CD14-positive monocyte (primary cell): ENCODE data around the gene VAV2. TPM values are rescaled to one million over a fixed set of nuclear protein-coding genes. Genes with fewer than 3 reads are reported as not detected.

Experiments used
- DNase-seq, 3 donors: peaks; one replicate each; pipeline ENCODE4 v3.0.0-alpha.2; 2011 to 2022
- H2AFZ ChIP-seq: 2 replicates; pipeline ENCODE4 v1.6.0; 2012; ENCODE audit warnings: mild to moderate bottlenecking, low read depth, low read length, inconsistent platforms; ENCODE audit not compliant: insufficient read depth, poor library complexity, severe bottlenecking
- H3K27ac ChIP-seq, 2 donors: 1 replicate in 1 of 2; 2 replicates in 1 of 2; pipeline ENCODE4 v1.5.1; 2012 to 2013; ENCODE audit warnings: low read length in 2 of 2, control low read depth in 1 of 2, inconsistent platforms in 1 of 2, low read depth in 1 of 2, mild to moderate bottlenecking in 1 of 2
- H3K27me3 ChIP-seq, 2 donors: one replicate each; pipeline versions ENCODE4 v1.6.0 to v1.6.1; 2011 to 2013; ENCODE audit warnings: low read length in 2 of 2; ENCODE audit not compliant: control insufficient read depth in 2 of 2, insufficient read depth in 2 of 2
- H3K36me3 ChIP-seq, 2 donors: replicated peaks in 1 of 2; 1 replicate in 1 of 2; 2 replicates in 1 of 2; pipeline versions ENCODE4 v1.5.1 to v1.6.1; 2012 to 2013; ENCODE audit warnings: low read length in 2 of 2, control low read depth in 1 of 2, inconsistent platforms in 1 of 2, mild to moderate bottlenecking in 1 of 2; ENCODE audit not compliant: insufficient read depth in 2 of 2, control insufficient read depth in 1 of 2
- H3K4me1 ChIP-seq, 2 donors: 1 replicate in 1 of 2; 2 replicates in 1 of 2; pipeline versions ENCODE4 v1.5.1 to v1.6.1; 2012 to 2013; ENCODE audit warnings: low read length in 2 of 2, control low read depth in 1 of 2, inconsistent platforms in 1 of 2, mild to moderate bottlenecking in 1 of 2, moderate library complexity in 1 of 2; ENCODE audit not compliant: insufficient read depth in 2 of 2, control insufficient read depth in 1 of 2
- H3K4me2 ChIP-seq: replicated peaks from 2 replicates; pipeline ENCODE3; 2012; ENCODE audit warnings: low read length, moderate library complexity, mild to moderate bottlenecking; ENCODE audit not compliant: poor library complexity, severe bottlenecking; ENCODE audit errors: extremely low read depth
- H3K4me3 ChIP-seq, 3 experiments: fragments of 200-600 bp in 1 of 3; sonication (generic) in 1 of 3; replicated peaks in 1 of 3; 1 replicate in 2 of 3; 2 replicates in 1 of 3; pipeline ENCODE4 v1.5.1; 2011 to 2013; ENCODE audit warnings: low read length in 3 of 3, mild to moderate bottlenecking in 3 of 3, control low read depth in 2 of 3, low read depth in 2 of 3, inconsistent platforms in 1 of 3, moderate library complexity in 1 of 3
- H3K79me2 ChIP-seq: 2 replicates; pipeline ENCODE4 v1.6.0; 2012; ENCODE audit warnings: mild to moderate bottlenecking, control low read depth, inconsistent platforms, low read length, moderate library complexity; ENCODE audit not compliant: insufficient read depth
- H3K9ac ChIP-seq: 2 replicates; pipeline ENCODE4 v1.6.0; 2017; ENCODE audit warnings: low read length, mild to moderate bottlenecking; ENCODE audit not compliant: insufficient read depth, poor library complexity, severe bottlenecking
- H3K9me3 ChIP-seq, 2 donors: replicated peaks in 1 of 2; 1 replicate in 1 of 2; 2 replicates in 1 of 2; pipeline versions ENCODE4 v1.5.1 to v1.6.1; 2012 to 2013; ENCODE audit warnings: low read length in 2 of 2, control low read depth in 1 of 2; ENCODE audit not compliant: control insufficient read depth in 1 of 2, insufficient read depth in 1 of 2
- H4K20me1 ChIP-seq: 2 replicates; pipeline ENCODE4 v1.6.0; 2012; ENCODE audit warnings: mild to moderate bottlenecking, low read length, control low read depth, moderate library complexity; ENCODE audit not compliant: insufficient read depth
- H3K27ac Mint-ChIP-seq, 7 donors: one replicate each; pipeline ENCODE4 v1.8.0; 2020; ENCODE audit warnings: mild to moderate bottlenecking in 7 of 7, mixed read lengths in 7 of 7, moderate library complexity in 6 of 7, inconsistent platforms in 2 of 7
- H3K27me3 Mint-ChIP-seq, 3 donors: one replicate each; pipeline ENCODE4 v1.8.0; 2021 to 2022; ENCODE audit warnings: low read depth in 3 of 3, mild to moderate bottlenecking in 3 of 3, mixed read lengths in 3 of 3, moderate library complexity in 3 of 3, inconsistent platforms in 1 of 3
- H3K36me3 Mint-ChIP-seq, 2 donors: one replicate each; pipeline ENCODE4 v1.8.0; 2020; ENCODE audit warnings: mixed read lengths in 2 of 2, inconsistent platforms in 1 of 2, mild to moderate bottlenecking in 1 of 2
- H3K4me1 Mint-ChIP-seq: one replicate; pipeline ENCODE4 v1.8.0; 2020; ENCODE audit warnings: mild to moderate bottlenecking, mixed read lengths
- H3K4me3 Mint-ChIP-seq, 2 donors: one replicate each; pipeline ENCODE4 v1.8.0; 2020; ENCODE audit warnings: mild to moderate bottlenecking in 2 of 2, mixed read lengths in 2 of 2, moderate library complexity in 1 of 2
- H3K9me3 Mint-ChIP-seq, 7 donors: one replicate each; pipeline ENCODE4 v1.8.0; 2020 to 2022; ENCODE audit warnings: mixed read lengths in 7 of 7, mild to moderate bottlenecking in 6 of 7, moderate library complexity in 6 of 7, inconsistent platforms in 2 of 7
- WGBS: methylation state at CpG from one replicate; pipeline ENCODE4 v1.1.5; 2013; ENCODE audit warnings: missing lambda C conversion rate; ENCODE audit not compliant: insufficient coverage; 5-methylcytosine and 5-hydroxymethylcytosine counted together
- intact Hi-C, 2 donors: fragments of 100-400 bp; cut with micrococcal nuclease; formaldehyde crosslinking; loops; one replicate each; pipeline versions ENCODE4 v1.15.0 to v1.15.1; 2023
- polyA plus RNA-seq, 3 donors: library from polyadenylated mRNA; depleted of rRNA in 1 of 3; unstranded in 2 of 3; stranded (reverse) in 1 of 3; fragments of 300-500 nt in 2 of 3; fragments of >200 nt in 1 of 3; fragmentation: Illumina TruSeq in 2 of 3; gene quantifications; 1 replicate in 2 of 3; 2 replicates in 1 of 3; pipeline ENCODE4 v1.2.3, GENCODE V29; 2012 to 2021
- TF ChIP-seq, protein P1 (sequence below): fragments of 200-600 bp; IDR thresholded peaks from one replicate; pipeline ENCODE4 v1.8.0; 2022; ENCODE audit warnings: antibody characterized with exemption, mild to moderate bottlenecking

The VAV2 gene
- polyA plus RNA-seq, 3 donors, result 2.3 to 13.6 (median 2.3) TPM

DNA sequence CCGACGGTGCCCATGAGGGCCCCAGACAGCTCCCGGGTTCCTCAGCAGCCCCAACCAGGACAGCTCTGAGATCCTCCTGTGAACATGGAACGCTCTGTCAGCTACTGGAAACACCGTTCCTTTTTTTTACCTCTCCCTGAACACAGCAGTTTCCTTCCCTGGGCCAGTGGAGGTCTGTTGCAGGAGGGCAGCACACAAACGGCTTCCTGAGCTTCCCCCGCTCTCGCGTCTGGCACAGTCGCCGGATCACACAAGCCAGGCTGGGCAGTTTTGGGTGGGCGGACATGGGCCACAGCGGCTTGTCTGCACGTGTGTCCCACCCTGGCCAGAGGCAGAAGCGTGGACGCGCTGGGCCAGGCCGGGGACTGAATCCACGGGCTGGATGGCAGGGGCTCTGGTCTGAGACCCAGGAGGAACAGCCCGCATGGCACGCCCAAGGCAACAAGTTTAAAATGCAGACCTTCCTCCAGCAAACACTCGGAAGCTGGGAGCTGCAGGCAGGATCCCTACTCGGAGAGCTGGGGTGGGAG is 147.2 kb downstream of the VAV2 start:
- Mint-ChIP-seq H3K27me3 (peaks cover 0 to 5% (median 4%) of the 10 kb centered on the region in 3 donors), H3K4me1 (peaks cover 48% of the 10 kb centered on the region), H3K9me3 (peaks cover 0 to 2% (median 0%) of the 10 kb centered on the region in 7 donors), H3K36me3 (peaks cover 15 to 21% of the 10 kb centered on the region in 2 donors), H3K27ac (peak overlapping the region; percentile 96 to 99 (median 98)), H3K4me3 (peak overlapping the region; percentile 75 to 88)
- peaks cover 38 to 44% of the 10 kb centered on the region in 2 donors for H3K4me1 ChIP-seq
- H3K9me3 ChIP-seq, result no peaks in the 10 kb centered on the region
- TF ChIP-seq, protein P1, sequence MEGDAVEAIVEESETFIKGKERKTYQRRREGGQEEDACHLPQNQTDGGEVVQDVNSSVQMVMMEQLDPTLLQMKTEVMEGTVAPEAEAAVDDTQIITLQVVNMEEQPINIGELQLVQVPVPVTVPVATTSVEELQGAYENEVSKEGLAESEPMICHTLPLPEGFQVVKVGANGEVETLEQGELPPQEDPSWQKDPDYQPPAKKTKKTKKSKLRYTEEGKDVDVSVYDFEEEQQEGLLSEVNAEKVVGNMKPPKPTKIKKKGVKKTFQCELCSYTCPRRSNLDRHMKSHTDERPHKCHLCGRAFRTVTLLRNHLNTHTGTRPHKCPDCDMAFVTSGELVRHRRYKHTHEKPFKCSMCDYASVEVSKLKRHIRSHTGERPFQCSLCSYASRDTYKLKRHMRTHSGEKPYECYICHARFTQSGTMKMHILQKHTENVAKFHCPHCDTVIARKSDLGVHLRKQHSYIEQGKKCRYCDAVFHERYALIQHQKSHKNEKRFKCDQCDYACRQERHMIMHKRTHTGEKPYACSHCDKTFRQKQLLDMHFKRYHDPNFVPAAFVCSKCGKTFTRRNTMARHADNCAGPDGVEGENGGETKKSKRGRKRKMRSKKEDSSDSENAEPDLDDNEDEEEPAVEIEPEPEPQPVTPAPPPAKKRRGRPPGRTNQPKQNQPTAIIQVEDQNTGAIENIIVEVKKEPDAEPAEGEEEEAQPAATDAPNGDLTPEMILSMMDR, result no peak
- peak in 2 of 3 donors; percentile 19 to 30 for DNase-seq
- H3K27ac ChIP-seq, result peak overlapping the region; percentile 78 to 98
- intact Hi-C loops, result loop anchor here in 1 of 2 donors (1.0 kb wide), 1 partner anchor 10 kb away; no protein-coding TSS in a partner anchor
- no peaks in the 10 kb centered on the region for H3K36me3 ChIP-seq
- H3K4me2 ChIP-seq, result peak overlapping the region; percentile 92
- no peaks in the 10 kb centered on the region for H4K20me1 ChIP-seq
- H3K9ac ChIP-seq, result peak overlapping the region; percentile 87
- peak overlapping the region; percentile 59 for H2AFZ ChIP-seq
- under 1% methylated on average over 21 of the region's 23 CpGs for WGBS
- peaks cover 21% of the 10 kb centered on the region for H3K79me2 ChIP-seq
- no peaks in the 10 kb centered on the region for H3K27me3 ChIP-seq
- H3K4me3 ChIP-seq, result peak overlapping the region; percentile 12 to 79 (median 33)

GRCh38 chr9:133844398-133844784 is 147.7 kb downstream of the VAV2 start:
- peak; percentile 27 to 70 (median 68) for DNase-seq
- peaks cover 0 to 5% (median 4%) of the 10 kb centered on the region in 3 donors for H3K27me3 Mint-ChIP-seq
- intact Hi-C loops, result no loop called here
- Histone ChIP-seq H2AFZ (peak overlapping the region; percentile 59), H3K9ac (peak overlapping the region; percentile 87), H3K27ac (peak overlapping the region; percentile 78 to 98), H3K36me3 (no peaks in the 10 kb centered on the region), H3K4me2 (peak overlapping the region; percentile 92), H3K27me3 (no peaks in the 10 kb centered on the region), H4K20me1 (no peaks in the 10 kb centered on the region), H3K79me2 (peaks cover 21% of the 10 kb centered on the region), H3K9me3 (no peaks in the 10 kb centered on the region), H3K4me3 (peak overlapping the region; percentile 12 to 79 (median 33)), H3K4me1 (peaks cover 43 to 50% of the 10 kb centered on the region in 2 donors)
- TF ChIP-seq, protein P1, result no peak
- peak overlapping the region; percentile 96 to 99 (median 98) for H3K27ac Mint-ChIP-seq
- 52% methylated on average over 5 of the region's 7 CpGs for WGBS
- H3K4me1 Mint-ChIP-seq, result peaks cover 52% of the 10 kb centered on the region
- H3K4me3 Mint-ChIP-seq, result peak overlapping the region; percentile 75 to 88
- H3K36me3 Mint-ChIP-seq, result peaks cover 12 to 21% of the 10 kb centered on the region in 2 donors
- H3K9me3 Mint-ChIP-seq, result peaks cover 0 to 2% (median 0%) of the 10 kb centered on the region in 7 donors
